Stimulated activated CD8-positive, alpha-beta memory T cell treated with anti-CD3 and anti-CD28 coated beads, Interleukin-4, amount 100 ng/mL, for 48 hours (primary cell): ENCODE data around the gene SCN3B.

Source experiments
- DNase-seq: peaks from one replicate; pipeline ENCODE4 v3.0.0-alpha.2; 2020

SCN3B gene

DNA sequence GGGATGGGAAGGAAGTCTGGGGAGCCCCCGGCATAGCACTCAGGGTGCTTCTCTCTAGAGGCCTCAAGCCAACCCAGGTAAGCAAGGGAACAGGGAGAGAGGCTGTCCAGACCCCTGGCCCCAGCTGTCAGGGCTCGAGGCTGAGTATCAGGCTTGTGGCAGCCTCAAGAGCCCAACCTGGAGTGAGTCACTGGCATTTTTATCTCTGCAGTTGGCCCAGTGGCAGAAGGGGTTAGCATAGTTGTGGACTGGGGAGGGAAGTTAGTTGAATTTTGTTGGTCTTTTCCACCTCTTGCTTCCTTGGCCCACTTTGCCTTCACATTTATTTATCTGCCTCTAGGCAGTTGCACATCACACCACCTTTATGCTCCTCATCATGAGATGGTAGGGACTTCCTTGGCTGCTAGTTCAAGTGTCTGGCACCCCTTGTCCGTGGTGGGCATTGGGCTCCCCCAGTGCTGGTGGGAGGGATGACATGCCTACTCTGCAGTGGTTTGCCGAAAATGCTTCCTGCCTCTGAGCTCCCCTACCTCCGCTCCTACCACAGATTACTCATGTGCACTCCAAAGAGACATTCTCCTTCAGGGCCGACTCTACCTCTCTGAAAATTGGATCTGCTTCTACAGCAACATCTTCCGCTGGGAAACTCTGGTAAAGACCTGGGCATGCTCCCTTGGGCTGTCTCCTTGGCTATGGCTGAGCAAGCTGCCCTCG is 60.1 kb downstream of the SCN3B start:
- DNase-seq: no peak

- no peak for DNase-seq
Observed at GRCh38 chr11:123593570-123593969, 60.9 kb downstream of the SCN3B start.

DNA sequence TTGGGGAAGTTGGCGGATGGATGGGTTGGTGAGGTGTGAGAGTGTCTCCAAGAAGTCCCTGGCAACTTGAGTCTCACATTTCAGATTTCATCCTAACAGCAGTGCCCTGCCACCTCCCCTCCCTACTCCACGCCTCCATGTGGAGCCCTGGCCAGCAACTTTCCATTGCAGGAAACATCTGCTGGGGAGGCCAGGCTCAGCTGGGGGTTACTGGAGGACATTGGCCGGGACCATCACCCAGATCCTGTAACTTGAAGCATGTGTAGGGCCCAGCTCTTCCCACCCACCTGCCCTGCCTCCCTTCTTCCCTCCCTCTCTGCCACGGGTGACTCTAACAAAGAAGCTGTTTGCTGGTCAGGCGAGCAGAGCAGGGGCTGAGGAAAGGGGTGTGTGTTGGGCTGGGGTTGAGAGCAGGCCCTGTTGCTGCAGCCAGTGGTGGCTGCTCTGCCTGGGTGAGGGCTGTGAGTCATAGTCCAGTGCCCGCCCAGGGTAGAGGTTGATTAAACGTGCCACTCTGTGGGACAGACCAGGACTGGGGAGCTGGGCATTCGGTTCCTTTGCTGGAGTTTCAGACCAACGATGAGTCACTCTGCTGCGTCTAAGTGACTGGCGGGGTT is 64.0 kb downstream of the SCN3B start:
- no peak for DNase-seq

DNA sequence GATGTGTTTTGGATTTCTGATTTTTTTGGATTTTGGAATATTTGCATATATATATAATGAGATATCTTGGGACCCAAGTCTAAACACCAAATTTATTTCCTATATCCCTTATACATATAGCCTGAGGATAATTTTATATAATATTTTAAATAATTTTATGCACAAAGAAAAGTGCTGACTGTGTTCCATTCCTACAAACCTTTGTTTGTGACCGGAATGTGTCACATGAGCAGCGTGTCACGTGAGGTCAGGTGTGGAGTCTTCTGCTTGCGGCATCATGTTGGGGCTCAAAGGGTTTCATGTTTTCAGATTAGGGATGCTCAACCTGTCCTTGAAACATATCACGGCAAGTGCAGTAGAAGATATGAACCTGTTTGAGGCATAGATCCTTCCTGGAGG is 65.6 kb downstream of the SCN3B start:
- no peak for DNase-seq

DNA sequence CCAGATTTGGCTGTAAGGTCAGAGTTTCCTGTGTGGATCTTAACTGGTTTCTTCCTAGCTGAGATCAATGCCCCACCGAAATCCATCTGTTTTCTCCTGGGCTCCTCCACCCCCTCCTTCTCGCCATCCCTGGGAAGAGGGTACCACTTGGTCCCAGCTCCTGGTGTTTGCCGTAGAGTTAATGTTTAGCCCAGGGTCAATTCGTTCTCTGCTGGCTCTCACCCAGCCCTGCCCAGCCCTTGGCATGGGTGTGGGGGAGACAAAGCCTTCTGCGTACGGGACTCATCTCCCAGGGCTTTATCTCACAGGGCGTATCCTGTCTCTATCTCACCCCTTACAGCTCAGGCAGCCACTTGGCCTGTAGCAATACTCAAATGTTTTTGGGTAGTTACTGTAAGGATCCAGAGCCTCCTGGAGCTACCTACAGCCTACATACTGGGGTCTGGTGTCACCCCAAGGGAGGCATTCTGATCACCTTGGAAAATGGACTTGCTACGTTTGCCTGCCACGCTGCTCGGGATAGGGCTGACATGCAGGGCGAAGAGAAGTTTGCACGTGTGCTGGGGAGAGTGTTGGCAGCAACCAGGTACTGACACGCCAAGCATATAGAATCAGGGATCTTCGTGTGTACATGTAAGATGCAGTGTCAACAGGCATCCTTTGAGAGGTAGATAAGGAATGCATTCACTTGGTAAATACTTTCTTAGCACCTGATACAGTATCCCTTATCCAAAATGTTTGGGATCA is 66.1 kb downstream of the SCN3B start:
- no peak for DNase-seq

DNA sequence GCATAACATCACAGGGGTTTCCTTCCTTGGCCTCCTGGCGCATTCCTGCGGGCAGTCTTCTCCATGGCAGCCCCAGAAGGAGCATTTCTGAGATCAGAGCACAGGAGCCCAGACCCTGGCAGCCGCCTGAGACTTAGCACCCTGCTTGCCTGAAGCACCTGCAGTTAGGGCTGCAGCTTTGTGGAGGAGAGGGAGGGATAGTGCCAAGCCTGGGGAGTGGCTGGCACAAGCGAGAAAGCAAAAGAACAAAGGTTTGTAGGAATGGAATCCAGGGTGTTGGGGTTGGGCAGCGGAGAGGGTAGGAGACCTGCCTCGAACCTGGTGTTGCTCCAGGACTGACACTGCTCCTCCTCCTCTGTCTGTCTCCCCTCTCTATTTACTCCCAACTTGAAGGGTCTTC is 66.9 kb downstream of the SCN3B start:
- no peak for DNase-seq

DNA sequence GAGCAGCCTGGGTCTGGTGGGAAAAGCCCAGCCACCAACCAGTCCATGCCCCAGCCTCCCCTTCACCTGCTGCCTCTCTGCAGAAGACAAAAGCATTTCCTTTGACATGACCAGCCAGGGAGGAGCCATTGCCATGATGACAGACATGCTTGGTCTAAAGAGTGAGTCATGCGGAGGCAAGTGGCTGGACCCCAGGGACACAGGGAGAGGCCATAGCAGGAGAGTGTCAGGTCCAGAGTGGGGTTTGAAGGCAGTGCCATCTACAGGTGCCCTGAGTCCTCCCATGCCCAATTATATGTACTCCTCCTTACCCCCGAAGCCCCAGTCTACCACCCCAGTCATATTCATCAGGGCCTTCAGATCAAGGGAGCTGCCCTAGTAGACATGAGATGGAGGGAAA is 67.4 kb downstream of the SCN3B start:
- no peak for DNase-seq

DNA sequence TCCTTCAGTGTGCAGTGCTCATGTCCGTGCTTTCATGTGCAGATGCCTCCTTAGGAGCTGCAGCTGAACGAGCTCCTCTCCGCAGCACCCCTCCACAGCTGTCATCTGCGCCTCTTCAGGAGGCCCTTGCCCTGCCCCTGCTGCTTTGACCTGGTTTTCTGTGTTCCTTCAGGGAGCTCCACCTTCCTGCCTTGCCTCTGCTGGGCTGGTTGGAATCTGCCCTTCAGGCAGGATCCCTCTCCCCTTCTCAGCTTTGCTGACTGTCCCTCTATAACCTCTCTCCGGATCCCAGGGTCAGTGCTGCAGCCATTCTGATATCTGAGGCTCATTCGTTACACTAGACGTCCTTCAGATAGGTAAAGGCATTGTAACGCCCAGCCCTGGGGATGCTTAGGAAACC is 67.9 kb downstream of the SCN3B start:
- no peak for DNase-seq

GRCh38 chr11:123585706-123586105 is 68.7 kb downstream of the SCN3B start:
- DNase-seq: no peak

DNA sequence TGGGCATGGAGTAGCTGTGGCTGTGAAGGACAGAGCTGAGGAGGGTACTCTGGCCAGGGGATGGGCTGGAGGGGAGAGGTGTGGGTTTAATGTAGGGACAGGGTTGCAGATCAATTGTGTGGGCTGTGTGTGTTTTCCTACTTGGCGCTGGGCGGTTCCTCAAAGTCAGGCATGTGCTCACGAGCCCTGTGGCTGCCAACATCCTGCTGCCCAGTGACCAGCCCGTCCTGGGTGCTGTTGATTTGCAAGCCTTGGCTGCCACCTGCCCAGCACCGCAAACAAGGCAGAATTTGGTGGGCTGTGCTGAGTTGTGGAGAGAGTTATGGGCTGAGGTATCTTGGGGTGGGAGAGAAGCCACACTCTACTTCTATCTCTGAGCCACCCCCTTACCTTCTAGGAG is 69.2 kb downstream of the SCN3B start:
- no peak for DNase-seq

GRCh38 chr11:123584737-123585136 is 69.7 kb downstream of the SCN3B start:
- DNase-seq: no peak

DNA sequence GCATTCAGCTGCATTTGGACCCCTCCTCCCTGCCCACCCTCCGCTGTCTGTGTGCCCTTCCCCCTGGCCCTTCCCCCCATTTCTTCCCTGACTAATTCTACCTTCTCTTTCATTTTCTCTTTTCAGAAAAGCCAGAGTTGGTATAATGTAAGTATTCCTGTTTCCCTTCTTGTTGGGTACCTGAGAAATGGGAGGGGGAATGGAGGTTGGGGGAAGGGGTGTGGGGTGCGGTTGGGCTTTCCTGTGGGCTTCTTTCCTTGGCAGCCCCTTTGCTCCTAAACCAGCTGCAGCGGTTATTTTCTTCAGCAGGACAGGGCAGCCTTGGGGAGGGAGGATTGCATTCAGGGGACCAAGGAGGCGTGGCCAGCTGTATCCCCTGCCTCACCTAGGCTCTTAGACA is 70.2 kb downstream of the SCN3B start:
- DNase-seq: no peak

DNA sequence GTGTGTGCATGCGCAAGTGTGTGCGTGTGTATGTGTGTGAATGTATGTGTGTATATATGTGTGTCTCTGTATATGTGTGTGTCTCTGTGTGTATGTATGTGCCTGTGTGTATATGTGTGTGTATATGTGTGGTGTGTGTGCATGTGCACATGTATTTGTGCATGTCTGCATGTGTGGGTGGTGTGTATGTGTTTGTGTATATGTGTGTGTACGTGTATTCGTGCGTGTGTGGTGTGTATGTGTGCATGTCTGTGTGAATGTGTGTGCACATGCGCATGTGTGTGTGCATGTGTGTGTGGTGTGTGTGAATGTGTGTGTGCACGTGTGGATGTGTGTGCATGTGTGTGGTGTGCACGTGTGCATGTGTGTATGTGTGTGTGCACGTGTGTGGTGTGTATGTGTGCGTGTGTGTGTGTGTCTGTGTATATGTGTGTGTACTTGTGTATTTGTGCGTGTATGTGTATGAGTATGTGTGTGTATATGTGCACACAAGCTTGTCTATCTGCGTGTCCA is 71.4 kb downstream of the SCN3B start:
- DNase-seq: no peak

DNA sequence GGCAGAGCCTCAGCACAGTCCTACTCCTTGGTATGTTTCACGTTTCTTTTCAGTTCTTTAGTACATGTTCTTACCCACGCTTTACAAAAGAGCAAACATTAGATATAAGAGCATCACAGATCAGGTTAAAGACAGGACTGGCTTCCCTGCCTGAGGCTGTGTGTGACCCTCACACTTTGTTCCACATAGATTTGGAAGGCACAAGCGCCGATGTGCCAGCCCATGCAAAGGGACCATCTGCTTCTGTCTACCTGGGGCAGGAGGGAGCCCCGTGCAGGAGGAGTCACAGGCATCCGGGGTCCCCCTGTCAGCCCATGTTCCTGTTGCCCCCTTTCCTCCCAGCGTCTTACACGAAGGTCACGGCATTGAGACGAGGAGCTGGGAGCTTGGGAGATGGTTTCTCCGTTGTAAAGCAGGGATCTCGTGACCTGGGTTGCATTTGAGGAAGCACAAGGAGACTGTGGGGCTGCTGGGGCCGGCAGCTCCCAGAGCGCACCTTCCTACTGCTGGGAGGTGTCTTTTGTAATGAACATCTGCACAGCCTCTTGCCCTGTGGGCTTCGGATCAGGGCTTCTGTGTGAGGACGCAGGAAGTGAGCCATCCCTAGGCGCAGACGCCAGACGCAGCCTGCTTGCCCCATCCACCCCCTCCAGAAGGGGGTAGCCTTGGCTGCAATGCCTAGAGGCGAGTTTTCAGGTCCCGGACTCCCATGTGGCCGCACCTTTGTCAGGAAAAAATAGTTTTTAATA is 72.6 kb downstream of the SCN3B start:
- no peak for DNase-seq

DNA sequence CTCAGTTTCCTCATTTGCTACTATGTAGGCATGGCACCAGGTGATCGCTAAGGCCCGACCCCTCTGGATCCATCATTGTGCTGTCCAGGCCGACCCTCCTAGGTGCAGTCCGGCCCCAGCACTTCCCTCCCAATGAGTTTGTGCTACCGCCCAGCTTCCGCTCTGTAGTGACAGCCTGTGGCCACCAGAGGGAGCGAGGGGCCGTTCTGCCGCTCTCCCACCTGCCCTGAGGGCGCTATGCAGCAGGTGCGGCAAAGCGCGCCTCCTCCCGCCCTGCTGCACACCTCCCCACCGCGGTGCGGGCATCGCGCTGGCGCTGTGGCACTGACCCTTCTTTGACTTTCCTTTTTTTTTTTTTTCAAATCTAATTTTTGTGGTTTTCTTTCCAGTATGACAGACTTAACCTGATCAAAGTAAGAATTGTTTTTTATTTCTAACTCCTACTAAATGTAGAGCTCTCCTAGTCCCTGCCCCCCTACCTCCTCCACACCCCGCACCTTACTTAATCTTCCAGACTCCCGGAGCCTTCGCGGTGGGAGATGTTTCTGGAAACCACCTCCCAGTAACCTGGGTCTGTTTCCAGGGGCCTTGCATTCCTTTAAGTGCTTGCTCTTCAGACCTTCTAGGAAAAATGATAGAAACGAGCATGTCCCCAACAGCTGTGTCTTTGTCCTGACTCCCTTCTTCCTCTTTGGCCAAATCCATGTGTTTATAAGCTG is 73.7 kb downstream of the SCN3B start:
- DNase-seq: peak; percentile 80

DNA sequence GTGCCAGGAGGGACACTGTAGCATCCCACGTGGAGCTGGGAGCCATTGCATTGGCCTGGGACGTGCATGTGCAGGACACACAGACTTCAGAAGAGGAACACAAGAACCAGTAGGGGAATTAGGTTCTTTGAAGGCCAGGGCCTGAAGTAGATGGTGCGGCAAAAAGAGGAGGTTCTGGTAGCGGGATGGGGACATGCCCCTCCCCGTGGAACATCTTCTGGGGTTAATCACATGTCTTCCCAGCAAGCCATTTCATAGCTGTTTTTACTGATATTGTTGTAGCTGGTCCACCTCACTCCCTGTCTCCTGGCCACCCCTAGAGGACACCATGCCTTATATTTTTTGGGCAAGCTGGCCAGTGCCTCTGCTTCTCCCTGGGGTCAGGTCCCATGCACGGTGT is 74.3 kb downstream of the SCN3B start:
- DNase-seq: no peak

GRCh38 chr11:123579482-123579812 is 75.0 kb downstream of the SCN3B start:
- no peak for DNase-seq
